Small intestine (tissue), 7 donors: ENCODE results near the gene P2RX3. TPM values are rescaled to one million over a fixed set of nuclear protein-coding genes. Genes with fewer than 3 reads are reported as not detected.
"Not testable (repeated sequence)": the region's sequence is repeated elsewhere in the genome, so short reads cannot be mapped to it uniquely, and the experiment has no call there.

ENCODE experiments used
- DNase-seq, 2 donors: peaks; one replicate each; pipeline versions ENCODE4 v3.0.0 to v3.0.0-alpha.2; 2013
- FAIRE-seq: peaks from 2 replicates; lab custom pipeline; 2012; peaks lifted over from hg19 to GRCh38; lab: Jason Lieb, UNC
- H3K27ac ChIP-seq, 3 donors: one replicate each; pipeline ENCODE4 v1.5.1; 2013; ENCODE audit warnings: low read length in 2 of 3, mild to moderate bottlenecking in 2 of 3, control low read depth in 1 of 3, inconsistent platforms in 1 of 3, low read depth in 1 of 3, moderate library complexity in 1 of 3
- H3K27me3 ChIP-seq, 3 donors: one replicate each; pipeline ENCODE4 v1.6.1; 2013; ENCODE audit warnings: low read length in 3 of 3, inconsistent platforms in 1 of 3; ENCODE audit not compliant: control insufficient read depth in 3 of 3, insufficient read depth in 3 of 3
- H3K36me3 ChIP-seq, 3 donors: one replicate each; pipeline ENCODE4 v1.6.1; 2013; ENCODE audit warnings: low read length in 3 of 3, inconsistent platforms in 1 of 3, low read depth in 1 of 3, mild to moderate bottlenecking in 1 of 3, moderate library complexity in 1 of 3; ENCODE audit not compliant: control insufficient read depth in 3 of 3, insufficient read depth in 2 of 3
- H3K4me1 ChIP-seq, 3 donors: one replicate each; pipeline ENCODE4 v1.6.1; 2013; ENCODE audit warnings: low read length in 2 of 3, inconsistent platforms in 1 of 3, low read depth in 1 of 3, mild to moderate bottlenecking in 1 of 3, moderate library complexity in 1 of 3; ENCODE audit not compliant: control insufficient read depth in 3 of 3, insufficient read depth in 2 of 3
- H3K4me3 ChIP-seq, 3 donors: one replicate each; pipeline ENCODE4 v1.5.1; 2013; ENCODE audit warnings: low read length in 3 of 3, control low read depth in 1 of 3, inconsistent platforms in 1 of 3, low read depth in 1 of 3, mild to moderate bottlenecking in 1 of 3, moderate library complexity in 1 of 3
- H3K9me3 ChIP-seq, 2 donors: one replicate each; pipeline ENCODE4 v1.6.1; 2013; ENCODE audit warnings: low read depth in 1 of 2, low read length in 1 of 2; ENCODE audit not compliant: control insufficient read depth in 2 of 2, insufficient read depth in 1 of 2
- WGBS, 3 donors: extraction: QIAGEN DNeasy Blood & Tissue Kit; methylation state at CpG; one replicate each; pipeline ENCODE4 v1.1.7; 2013; 5-methylcytosine and 5-hydroxymethylcytosine counted together
- polyA plus RNA-seq, 4 donors: library from polyadenylated mRNA; stranded (reverse) in 3 of 4; unstranded in 1 of 4; fragments of 200-250 nt in 3 of 4; fragments of 120-200 nt in 1 of 4; gene quantifications; one replicate each; pipeline versions ENCODE4 v1.2.1 to v1.2.3, GENCODE V29; 2013
- donor health status: healthy with polysubstance abuse.
- donor health status: control.
- donor health status: control.
- donor health status: Bipolar disorder and iron deficiency.
- donor health status: healthy.

P2RX3 gene
- polyA plus RNA-seq, 4 donors: 0.46 to 0.68 TPM; not detected in 2

- peak within 1 kb of the TSS; percentile 43 to 85 (median 75) for H3K27ac ChIP-seq
- peaks cover 0 to 5% (median 0%) of the 10 kb centered on the region in 3 donors for H3K27me3 ChIP-seq
- H3K4me3 ChIP-seq: peak within 1 kb of the TSS; percentile 74 to 88 (median 81)
- peaks cover 6 to 29% (median 7%) of the 10 kb centered on the region in 3 donors for H3K36me3 ChIP-seq
- H3K4me1 ChIP-seq: peaks cover 2 to 10% (median 8%) of the 10 kb centered on the region in 3 donors
- DNase-seq (peak; percentile 89 to 90), FAIRE-seq (no peak)
- no peaks in the 10 kb centered on the region for H3K9me3 ChIP-seq
- 0 to 1% (median 0%) methylated on average over 53 to 69 of the region's 69 CpGs for WGBS, 3 donors
Measured at GRCh38 chr11:57335343-57336110, 2.6 kb upstream of the P2RX3 start, which contains the start of gene SSRP1. SSRP1 (minus strand) TSS chr11:57335892; CDS start chr11:57335121, 771 bp downstream.

GRCh38 chr11:57336111-57336666 lies 2.0 kb upstream of the P2RX3 start:
- H3K36me3 ChIP-seq: peaks cover 4 to 25% (median 7%) of the 10 kb centered on the region in 3 donors
- H3K27me3 ChIP-seq: peaks cover 0 to 7% (median 0%) of the 10 kb centered on the region in 3 donors
- peak overlapping the region; percentile 43 to 85 (median 75) for H3K27ac ChIP-seq
- FAIRE-seq (no peak), DNase-seq (no peak)
- peak overlapping the region; percentile 14 to 88 (median 74) for H3K4me3 ChIP-seq
- H3K9me3 ChIP-seq: no peaks in the 10 kb centered on the region
- WGBS, 3 donors: 28 to 36% (median 29%) methylated on average over 12 of the region's 12 CpGs
- peaks cover 2 to 10% (median 8%) of the 10 kb centered on the region in 3 donors for H3K4me1 ChIP-seq

- not testable (repeated sequence) for DNase-seq, H3K27me3 ChIP-seq, H3K4me3 ChIP-seq, FAIRE-seq, H3K9me3 ChIP-seq, H3K27ac ChIP-seq
- WGBS, 3 donors: 90 to 94% (median 93%) methylated on average over 6 of the region's 6 CpGs
- H3K36me3 ChIP-seq: peaks cover 2 to 20% (median 7%) of the 10 kb centered on the region in 3 donors
- peaks cover 2 to 10% (median 8%) of the 10 kb centered on the region in 3 donors for H3K4me1 ChIP-seq
Measured at GRCh38 chr11:57336856-57337255, 1.3 kb upstream of the P2RX3 start.

GRCh38 chr11:57339328-57339727 lies 1.2 kb downstream of the P2RX3 start:
- Histone ChIP-seq H3K36me3 (peaks cover 0 to 3% (median 0%) of the 10 kb centered on the region in 3 donors), H3K9me3 (no peaks in the 10 kb centered on the region), H3K27ac (no peak overlapping the region), H3K4me1 (peaks cover 2 to 10% (median 6%) of the 10 kb centered on the region in 3 donors), H3K27me3 (peaks cover 0 to 7% (median 0%) of the 10 kb centered on the region in 3 donors), H3K4me3 (no peak overlapping the region)
- FAIRE-seq (no peak), DNase-seq (no peak)
- WGBS, 3 donors: 83 to 90% (median 83%) methylated on average over 5 of the region's 5 CpGs

- no peaks in the 10 kb centered on the region for H3K36me3 ChIP-seq
- DNase-seq: peak in 1 of 2 donors; percentile 29
- no peak overlapping the region for H3K4me3 ChIP-seq
- 39 to 46% (median 45%) methylated on average over 12 of the region's 12 CpGs for WGBS, 3 donors
- H3K4me1 ChIP-seq: peaks cover 0 to 6% (median 0%) of the 10 kb centered on the region in 3 donors
- FAIRE-seq: no peak
- peaks cover 0 to 7% (median 0%) of the 10 kb centered on the region in 3 donors for H3K27me3 ChIP-seq
- no peak overlapping the region for H3K27ac ChIP-seq
- no peaks in the 10 kb centered on the region for H3K9me3 ChIP-seq
Measured at GRCh38 chr11:57340039-57340615, 2.0 kb downstream of the P2RX3 start.

GRCh38 chr11:57341250-57341808 lies 3.2 kb downstream of the P2RX3 start:
- Histone ChIP-seq H3K4me1 (peaks cover 0 to under 1% (median 0%) of the 10 kb centered on the region in 3 donors), H3K27me3 (peaks cover 0 to 7% (median 0%) of the 10 kb centered on the region in 3 donors), H3K36me3 (no peaks in the 10 kb centered on the region), H3K9me3 (no peaks in the 10 kb centered on the region), H3K27ac (no peak overlapping the region), H3K4me3 (no peak overlapping the region)
- no peak for FAIRE-seq
- WGBS, 3 donors: 73 to 80% (median 75%) methylated on average over 6 of the region's 6 CpGs
- no peak for DNase-seq

- H3K27ac ChIP-seq: no peak overlapping the region
- H3K4me1 ChIP-seq: no peaks in the 10 kb centered on the region
- DNase-seq: no peak
- no peaks in the 10 kb centered on the region for H3K9me3 ChIP-seq
- H3K27me3 ChIP-seq: peaks cover 0 to 7% (median 0%) of the 10 kb centered on the region in 3 donors
- no peak for FAIRE-seq
- WGBS, 3 donors: 84 to 89% (median 84%) methylated on average over 11 of the region's 11 CpGs
- H3K4me3 ChIP-seq: no peak overlapping the region
- H3K36me3 ChIP-seq: no peaks in the 10 kb centered on the region
Measured at GRCh38 chr11:57342702-57343101, 4.5 kb downstream of the P2RX3 start.

GRCh38 chr11:57343825-57344224 lies 5.7 kb downstream of the P2RX3 start:
- Histone ChIP-seq H3K4me1 (no peaks in the 10 kb centered on the region), H3K27ac (no peak overlapping the region), H3K4me3 (no peak overlapping the region), H3K27me3 (peaks cover 0 to 7% (median 0%) of the 10 kb centered on the region in 3 donors), H3K9me3 (no peaks in the 10 kb centered on the region), H3K36me3 (no peaks in the 10 kb centered on the region)
- DNase-seq (no peak), FAIRE-seq (no peak)
- WGBS, 3 donors: 81 to 88% (median 82%) methylated on average over 7 of the region's 7 CpGs
